Keratinocyte (primary cell): ENCODE data around the gene VCL. TPM values are rescaled to one million over a fixed set of nuclear protein-coding genes. Genes with fewer than 3 reads are reported as not detected.

Source experiments
- DNase-seq: peaks from one replicate; pipeline ENCODE4 v3.0.0-alpha.2; 2011; ENCODE audit warnings: low read depth, missing footprints, low spot score
- FAIRE-seq: peaks from 2 replicates; lab custom pipeline; 2011; peaks lifted over from hg19 to GRCh38; lab: Jason Lieb, UNC
- H2AFZ ChIP-seq: 2 replicates; pipeline ENCODE4 v1.6.0; 2012; ENCODE audit warnings: low read length, control low read depth, inconsistent platforms; ENCODE audit not compliant: control insufficient read depth
- H3K27ac ChIP-seq: 2 replicates; pipeline ENCODE4 v1.5.1; 2011; ENCODE audit warnings: low read length; ENCODE audit not compliant: control insufficient read depth, insufficient read depth
- H3K27me3 ChIP-seq: 3 replicates; pipeline ENCODE4 v1.6.0; 2011; ENCODE audit warnings: low read length; ENCODE audit not compliant: control insufficient read depth, insufficient read depth; ENCODE audit errors: extremely low read depth
- H3K36me3 ChIP-seq, 2 experiments: 2 replicates in 1 of 2; 3 replicates in 1 of 2; pipeline ENCODE4 v1.5.1; 2011; ENCODE audit warnings: low read length in 2 of 2, mild to moderate bottlenecking in 1 of 2; ENCODE audit not compliant: control insufficient read depth in 2 of 2, insufficient read depth in 2 of 2; ENCODE audit errors: extremely low read depth in 1 of 2
- H3K4me1 ChIP-seq: 3 replicates; pipeline ENCODE4 v1.5.1; 2011; ENCODE audit warnings: low read length; ENCODE audit not compliant: control insufficient read depth, insufficient read depth; ENCODE audit errors: extremely low read depth
- H3K4me2 ChIP-seq: 3 replicates; pipeline ENCODE4 v1.6.0; 2011; ENCODE audit warnings: low read depth, low read length; ENCODE audit not compliant: control insufficient read depth, insufficient read depth; ENCODE audit errors: extremely low read depth
- H3K4me3 ChIP-seq, 3 experiments: fragments of 200-600 bp in 1 of 3; sonication (generic) in 1 of 3; 2 replicates in 2 of 3; 3 replicates in 1 of 3; pipeline ENCODE4 v1.5.1; 2011 to 2016; ENCODE audit warnings: low read length in 3 of 3, mild to moderate bottlenecking in 3 of 3, control low read depth in 2 of 3, inconsistent platforms in 1 of 3, low read depth in 1 of 3, mixed read lengths in 1 of 3, mixed run types in 1 of 3, moderate library complexity in 1 of 3; ENCODE audit not compliant: control insufficient read depth in 2 of 3, insufficient read depth in 2 of 3; ENCODE audit errors: extremely low read depth in 1 of 3
- H3K79me2 ChIP-seq: 2 replicates; pipeline ENCODE4 v1.6.0; 2012; ENCODE audit warnings: low read length; ENCODE audit not compliant: control insufficient read depth, insufficient read depth
- H3K9ac ChIP-seq: 3 replicates; pipeline ENCODE4 v1.6.0; 2011; ENCODE audit warnings: low read length; ENCODE audit not compliant: control insufficient read depth, insufficient read depth; ENCODE audit errors: extremely low read depth
- H3K9me1 ChIP-seq: 3 replicates; pipeline ENCODE4 v1.6.0; 2011; ENCODE audit warnings: low read length; ENCODE audit not compliant: control insufficient read depth, insufficient read depth; ENCODE audit errors: extremely low read depth
- H3K9me3 ChIP-seq: 2 replicates; pipeline ENCODE4 v1.5.1; 2012; ENCODE audit warnings: low read depth, low read length; ENCODE audit not compliant: control insufficient read depth
- H4K20me1 ChIP-seq: 3 replicates; pipeline ENCODE4 v1.6.0; 2011; ENCODE audit warnings: low read length; ENCODE audit not compliant: control insufficient read depth, insufficient read depth; ENCODE audit errors: extremely low read depth
- CTCF ChIP-seq, 3 experiments: IDR thresholded peaks in 1 of 3; conservative IDR thresholded peaks in 1 of 3; optimal IDR thresholded peaks in 1 of 3; 2 replicates in 2 of 3; 3 replicates in 1 of 3; pipeline versions ENCODE3 to v1.5.1; 2011; ENCODE audit warnings: low read length in 3 of 3, mild to moderate bottlenecking in 3 of 3, moderate library complexity in 2 of 3, control low read depth in 1 of 3, inconsistent platforms in 1 of 3; ENCODE audit not compliant: insufficient read depth in 2 of 3; ENCODE audit errors: extremely low read depth in 1 of 3
- EZH2 ChIP-seq: IDR thresholded peaks from one replicate; pipeline ENCODE4 v1.6.1; 2012; ENCODE audit warnings: inconsistent platforms, mild to moderate bottlenecking, low read length, moderate library complexity
- dilution Hi-C: fragments of 300-500 bp; cut with MboI; formaldehyde crosslinking; loops from one replicate; pipeline ENCODE4 v1.7.0; 2020; ENCODE audit warnings: low sequenced_read_pairs; ENCODE audit not compliant: extremely low pct_ligation_motif_present
- polyA plus RNA-seq, 5 experiments: library from polyadenylated mRNA; depleted of rRNA in 3 of 5; stranded (reverse) in 3 of 5; stranded (forward) in 1 of 5; unstranded in 1 of 5; fragments of >200 nt; gene quantifications; 1 replicate in 1 of 5; 2 replicates in 3 of 5; 3 replicates in 1 of 5; pipeline versions ENCODE4 v1.2.1 to v1.2.3, GENCODE V29; 2011 to 2012; ENCODE audit warnings: missing spikeins in 2 of 5, low read depth in 1 of 5, low replicate concordance in 1 of 5

VCL gene
- polyA plus RNA-seq, 1 donor (not counting 4 experiments of a cell fraction or from before 2014, with no cell fraction given) = 102 TPM

- FAIRE-seq (no peak), DNase-seq (no peak)
- Histone ChIP-seq H3K4me2 (no peak overlapping the region), H3K27ac (no peak overlapping the region), H3K27me3 (no peaks in the 10 kb centered on the region), H3K4me3 (no peak overlapping the region), H4K20me1 (no peaks in the 10 kb centered on the region), H3K4me1 (peaks cover 12% of the 10 kb centered on the region), H3K36me3 (peaks cover 24 to 36% of the 10 kb centered on the region in 2 experiments), H3K79me2 (no peaks in the 10 kb centered on the region), H3K9ac (no peak overlapping the region), H3K9me1 (no peaks in the 10 kb centered on the region), H3K9me3 (no peaks in the 10 kb centered on the region), H2AFZ (no peak overlapping the region)
- TF ChIP-seq EZH2 (no peak), CTCF (optimal IDR thresholded peaks at IDR 0.05 in 1 of 3, IDR thresholded peaks at IDR 0.05 in 1 of 3, conservative IDR thresholded peaks at IDR 0.05 in 1 of 3; ENCODE audit: extremely low read depth in 1 of 3, insufficient read depth in 2 of 3, low read length in 3 of 3) (no peak)
- dilution Hi-C loops = no loop called here
These were observed 125.2 kb downstream of the VCL start for GRCh38 chr10:74123081-74123480.

GRCh38 chr10:74133923-74134820 is 136.3 kb downstream of the VCL start:
- Histone ChIP-seq H2AFZ (no peak overlapping the region), H3K27ac (no peak overlapping the region), H3K4me1 (no peaks in the 10 kb centered on the region), H3K4me3 (no peak overlapping the region), H3K27me3 (no peaks in the 10 kb centered on the region), H3K79me2 (no peaks in the 10 kb centered on the region), H4K20me1 (no peaks in the 10 kb centered on the region), H3K9me1 (no peaks in the 10 kb centered on the region), H3K9me3 (no peaks in the 10 kb centered on the region), H3K36me3 (peaks cover 14 to 16% of the 10 kb centered on the region in 2 experiments), H3K9ac (no peak overlapping the region), H3K4me2 (no peak overlapping the region)
- DNase-seq (no peak), FAIRE-seq (no peak)
- dilution Hi-C loops = no loop called here
- no peak for TF ChIP-seq CTCF (optimal IDR thresholded peaks at IDR 0.05 in 1 of 3, IDR thresholded peaks at IDR 0.05 in 1 of 3, conservative IDR thresholded peaks at IDR 0.05 in 1 of 3; ENCODE audit: extremely low read depth in 1 of 3, insufficient read depth in 2 of 3, low read length in 3 of 3)
